H1 (cell line): ENCODE data around the gene MAP1B. TPM values are rescaled to one million over a fixed set of nuclear protein-coding genes. Genes with fewer than 3 reads are reported as not detected.

Experiments
- CTCF ChIA-PET: fragments of 300-600 bp; sonication (Branson Sonifier 250); formaldehyde crosslinking; loops from one replicate; lab custom pipeline; 2021; ENCODE audit not compliant: partially characterized antibody; lab: Charles Lee
- POLR2A ChIA-PET: fragments of 300-600 bp; sonication (Branson Sonifier 250); formaldehyde crosslinking; loops from one replicate; lab custom pipeline; 2021; ENCODE audit warnings: inconsistent platforms; ENCODE audit not compliant: partially characterized antibody; lab: Charles Lee
- DNase-seq, 2 experiments: peaks; one replicate each; pipeline versions ENCODE4 v3.0.0 to v3.0.0-alpha.2; 2010 to 2022; ENCODE audit warnings: low spot score in 2 of 2, low read depth in 1 of 2, mixed read lengths in 1 of 2
- FAIRE-seq: peaks from 2 replicates; lab custom pipeline; 2011; peaks lifted over from hg19 to GRCh38; lab: Jason Lieb, UNC
- H2AFZ ChIP-seq: 2 replicates; pipeline ENCODE4 v1.8.1; 2012; ENCODE audit warnings: low read length, inconsistent platforms
- H2AK5ac ChIP-seq: 2 replicates; pipeline ENCODE4 v1.6.1; 2013; ENCODE audit warnings: low read depth, low read length
- H2BK120ac ChIP-seq: replicated peaks from 2 replicates; pipeline ENCODE3; 2013; ENCODE audit warnings: low read depth, low read length, inconsistent platforms
- H2BK12ac ChIP-seq: 2 replicates; pipeline ENCODE4 v1.6.1; 2013; ENCODE audit warnings: low read depth, low read length
- H2BK15ac ChIP-seq: 2 replicates; pipeline ENCODE4 v1.6.1; 2013; ENCODE audit warnings: low read length
- H2BK20ac ChIP-seq: 2 replicates; pipeline ENCODE4 v1.6.1; 2013; ENCODE audit warnings: low read length
- H2BK5ac ChIP-seq: 2 replicates; pipeline ENCODE4 v1.6.1; 2013; ENCODE audit warnings: low read depth, low read length
- H3K14ac ChIP-seq: 2 replicates; pipeline ENCODE4 v1.6.1; 2013; ENCODE audit warnings: inconsistent platforms; ENCODE audit not compliant: insufficient read length
- H3K18ac ChIP-seq: 2 replicates; pipeline ENCODE4 v1.6.1; 2013; ENCODE audit warnings: low read length; ENCODE audit errors: extremely low read depth
- H3K23ac ChIP-seq: 2 replicates; pipeline ENCODE4 v1.6.1; 2013; ENCODE audit warnings: inconsistent platforms; ENCODE audit not compliant: insufficient read length
- H3K23me2 ChIP-seq: 2 replicates; pipeline ENCODE4 v1.6.1; 2013; ENCODE audit warnings: low read depth, low read length
- H3K27ac ChIP-seq: 2 replicates; pipeline ENCODE4 v1.6.1; 2011; ENCODE audit warnings: low read depth, low read length, inconsistent platforms
- H3K27me3 ChIP-seq, 4 experiments: replicated peaks in 1 of 4; 1 replicate in 1 of 4; 2 replicates in 3 of 4; pipeline versions ENCODE4 v1.6.1 to v1.8.1; 2011 to 2013; ENCODE audit warnings: low read length in 3 of 4, mild to moderate bottlenecking in 3 of 4, inconsistent platforms in 2 of 4, mixed read lengths in 2 of 4, moderate library complexity in 1 of 4; ENCODE audit not compliant: control insufficient read depth in 3 of 4, insufficient read depth in 3 of 4; ENCODE audit errors: extremely low read depth in 1 of 4
- H3K36me3 ChIP-seq, 4 experiments: 2 replicates each; pipeline versions ENCODE4 v1.6.1 to v1.8.1; 2011 to 2013; ENCODE audit warnings: mild to moderate bottlenecking in 4 of 4, low read length in 3 of 4, moderate library complexity in 2 of 4, control low read depth in 1 of 4, inconsistent platforms in 1 of 4; ENCODE audit not compliant: insufficient read depth in 4 of 4, control insufficient read depth in 2 of 4
- H3K4ac ChIP-seq: replicated peaks from 2 replicates; pipeline ENCODE3; 2013; ENCODE audit warnings: low read length, low read depth, mixed read lengths, inconsistent platforms; ENCODE audit not compliant: insufficient read length
- H3K4me1 ChIP-seq, 4 experiments: replicated peaks in 1 of 4; 1 replicate in 1 of 4; 2 replicates in 3 of 4; pipeline versions ENCODE4 v1.6.1 to v1.8.1; 2011 to 2013; ENCODE audit warnings: low read length in 3 of 4, inconsistent platforms in 2 of 4, mixed read lengths in 1 of 4; ENCODE audit not compliant: insufficient read depth in 4 of 4, control insufficient read depth in 3 of 4
- H3K4me2 ChIP-seq, 2 experiments: 2 replicates each; pipeline versions ENCODE4 v1.6.1 to v1.8.1; 2011 to 2013; ENCODE audit warnings: low read depth in 2 of 2, low read length in 2 of 2, control low read depth in 1 of 2, inconsistent platforms in 1 of 2, mild to moderate bottlenecking in 1 of 2; ENCODE audit not compliant: insufficient read depth in 1 of 2
- H3K4me3 ChIP-seq, 4 experiments: fragments of 200-600, 300-600 bp in 1 of 4; sonication (generic), shearing (Covaris generic), sonication (Bioruptor Twin) in 1 of 4; 2 replicates each; pipeline versions ENCODE4 v1.5.1 to v1.8.1; 2011 to 2016; ENCODE audit warnings: low read length in 4 of 4, low read depth in 3 of 4, control low read depth in 2 of 4, inconsistent platforms in 2 of 4, mild to moderate bottlenecking in 2 of 4, mixed read lengths in 1 of 4, moderate library complexity in 1 of 4; ENCODE audit not compliant: insufficient read depth in 2 of 4; ENCODE audit errors: extremely low read depth in 1 of 4
- H3K56ac ChIP-seq: replicated peaks from 2 replicates; pipeline ENCODE3; 2013; ENCODE audit warnings: low read depth, mild to moderate bottlenecking, mixed read lengths, low read length, inconsistent platforms; ENCODE audit not compliant: insufficient read length
- H3K79me1 ChIP-seq: 2 replicates; pipeline ENCODE4 v1.6.1; 2013; ENCODE audit warnings: low read depth, low read length, control low read depth
- H3K79me2 ChIP-seq, 2 experiments: 2 replicates each; pipeline versions ENCODE4 v1.6.1 to v1.8.1; 2012 to 2013; ENCODE audit warnings: low read length in 2 of 2, mild to moderate bottlenecking in 2 of 2, inconsistent platforms in 1 of 2; ENCODE audit not compliant: insufficient read depth in 2 of 2, control insufficient read depth in 1 of 2
- H3K9ac ChIP-seq, 4 experiments: replicated peaks in 1 of 4; 1 replicate in 1 of 4; 2 replicates in 3 of 4; pipeline versions ENCODE4 v1.6.1 to v1.8.1; 2011 to 2013; ENCODE audit warnings: low read depth in 3 of 4, low read length in 3 of 4, control low read depth in 2 of 4, mild to moderate bottlenecking in 2 of 4, moderate library complexity in 2 of 4, inconsistent platforms in 1 of 4; ENCODE audit errors: extremely low read depth in 1 of 4
- H3K9me3 ChIP-seq, 2 experiments: 2 replicates each; pipeline versions ENCODE4 v1.6.1 to v1.8.1; 2012 to 2013; ENCODE audit warnings: mild to moderate bottlenecking in 2 of 2, moderate library complexity in 2 of 2, control low read depth in 1 of 2, inconsistent platforms in 1 of 2, low read depth in 1 of 2, low read length in 1 of 2, mixed read lengths in 1 of 2; ENCODE audit not compliant: insufficient read depth in 2 of 2
- H4K20me1 ChIP-seq, 2 experiments: replicated peaks in 1 of 2; 2 replicates each; pipeline versions ENCODE3 to v1.8.1; 2011 to 2013; ENCODE audit warnings: inconsistent platforms in 2 of 2, low read length in 2 of 2, mild to moderate bottlenecking in 1 of 2; ENCODE audit not compliant: insufficient read depth in 2 of 2, control insufficient read depth in 1 of 2
- H4K5ac ChIP-seq: 2 replicates; pipeline ENCODE4 v1.6.1; 2013; ENCODE audit warnings: low read length, low read depth, mixed read lengths, inconsistent platforms; ENCODE audit not compliant: insufficient read length
- H4K8ac ChIP-seq: 2 replicates; pipeline ENCODE4 v1.8.0; 2013; ENCODE audit warnings: mild to moderate bottlenecking, moderate library complexity, low read length, inconsistent platforms; ENCODE audit not compliant: insufficient read depth; ENCODE audit errors: extremely low read depth
- H4K91ac ChIP-seq: replicated peaks from 2 replicates; pipeline ENCODE3; 2013; ENCODE audit warnings: low read length, mixed read lengths, inconsistent platforms; ENCODE audit not compliant: insufficient read length
- CBX5 ChIP-seq: fragments of 300-800, 300-1000 bp; sonication (generic); IDR thresholded peaks from 2 replicates; pipeline ENCODE4 v1.7.1; 2016; ENCODE audit warnings: antibody characterized with exemption, low read length, low read depth
- CREB1 ChIP-seq: IDR thresholded peaks from 2 replicates; pipeline ENCODE4 v1.6.1; 2012; ENCODE audit warnings: inconsistent platforms
- EGR1 ChIP-seq: IDR thresholded peaks from 2 replicates; pipeline ENCODE4 v1.6.1; 2011; ENCODE audit warnings: low read depth, low read length, borderline replicate concordance
- EP300 ChIP-seq, 2 experiments: IDR thresholded peaks; 1 replicate in 1 of 2; 2 replicates in 1 of 2; pipeline ENCODE4 v1.6.1; 2011 to 2012; ENCODE audit warnings: low read depth in 2 of 2, low read length in 2 of 2, mild to moderate bottlenecking in 2 of 2, borderline replicate concordance in 1 of 2, inconsistent platforms in 1 of 2, moderate library complexity in 1 of 2
- GABPA ChIP-seq: IDR thresholded peaks from 2 replicates; pipeline ENCODE4 v1.6.1; 2011; ENCODE audit warnings: mild to moderate bottlenecking, low read length, moderate library complexity, borderline replicate concordance; ENCODE audit not compliant: insufficient read depth
- JUN ChIP-seq: IDR thresholded peaks from 2 replicates; pipeline ENCODE4 v1.6.1; 2011; ENCODE audit warnings: low read depth, mild to moderate bottlenecking, improper control_type of control experiment, low read length
- KDM5A ChIP-seq: fragments of 200-600 bp; IDR thresholded peaks from 2 replicates; pipeline ENCODE4 v1.7.1; 2012; ENCODE audit warnings: mild to moderate bottlenecking, low read length, inconsistent platforms, mixed read lengths
- PHF8 ChIP-seq: fragments of 200-600 bp; sonication (generic); conservative IDR thresholded peaks from 2 replicates; pipeline ENCODE4 v1.7.1; 2012; ENCODE audit warnings: low read depth, mild to moderate bottlenecking, inconsistent platforms, low read length, moderate library complexity
- POLR2A ChIP-seq, 2 experiments: IDR thresholded peaks; 1 replicate in 1 of 2; 2 replicates in 1 of 2; pipeline ENCODE4 v1.6.1; 2011; ENCODE audit warnings: low read depth in 2 of 2, low read length in 2 of 2, mild to moderate bottlenecking in 2 of 2; ENCODE audit errors: control extremely low read depth in 1 of 2
- SIRT6 ChIP-seq: IDR thresholded peaks from one replicate; pipeline ENCODE4 v1.7.1; 2012; ENCODE audit warnings: low read length, inconsistent platforms
- TAF7 ChIP-seq: optimal IDR thresholded peaks from 2 replicates; pipeline ENCODE3; 2011; ENCODE audit warnings: low read depth, mild to moderate bottlenecking, inconsistent platforms, low read length, moderate library complexity, borderline replicate concordance
- TBP ChIP-seq: IDR thresholded peaks from 2 replicates; pipeline ENCODE4 v1.6.1; 2011; ENCODE audit warnings: low read depth, low read length, improper control_type of control experiment
- TEAD4 ChIP-seq: IDR thresholded peaks from 2 replicates; pipeline ENCODE4 v1.6.1; 2012; ENCODE audit warnings: low read depth, low read length, inconsistent platforms, mixed read lengths
- YY1 ChIP-seq: IDR thresholded peaks from 2 replicates; pipeline ENCODE4 v1.6.1; 2011; ENCODE audit warnings: low read depth, mild to moderate bottlenecking, low read length
- ZNF274 ChIP-seq: IDR thresholded peaks from 2 replicates; pipeline ENCODE4 v1.7.0; 2012; ENCODE audit warnings: low read length, borderline replicate concordance; ENCODE audit errors: extremely low read depth
- WGBS, 2 experiments: shearing (Covaris generic) in 1 of 2; methylation state at CpG; one replicate each; pipeline versions ENCODE4 v1.1.6 to v1.1.7; 2013 to 2015; ENCODE audit warnings: low lambda C conversion rate in 2 of 2, mixed read lengths in 2 of 2, inconsistent platforms in 1 of 2, low coverage in 1 of 2, missing lambda C conversion rate in 1 of 2; ENCODE audit not compliant: insufficient replicate concordance in 2 of 2, insufficient coverage in 1 of 2, insufficient read length in 1 of 2; ENCODE audit errors: extremely low coverage in 1 of 2, missing lambda C conversion rate in 1 of 2; 5-methylcytosine and 5-hydroxymethylcytosine counted together
- polyA plus RNA-seq, 7 experiments: library from polyadenylated mRNA; depleted of rRNA in 3 of 7; stranded (reverse) in 5 of 7; unstranded in 2 of 7; fragments of >200 nt in 5 of 7; fragments of 200-250 nt in 2 of 7; gene quantifications; 1 replicate in 5 of 7; 2 replicates in 1 of 7; 4 replicates in 1 of 7; pipeline versions ENCODE4 v1.2.1 to v1.2.3, GENCODE V29; 2011 to 2013; ENCODE audit warnings: missing spikeins in 2 of 7, mixed read lengths in 2 of 7
- total RNA-seq: library from RNA; stranded (reverse); fragmentation: NEBNext Ultra II Directional; extraction: Animal tissue kit (Norgen Biotek cat#: 25700); gene quantifications from 2 replicates; pipeline ENCODE4 v1.2.1, GENCODE V29; 2021
- TF ChIP-seq, protein P1 (sequence below): IDR thresholded peaks from 2 replicates; pipeline ENCODE4 v1.6.1; 2012; ENCODE audit warnings: inconsistent platforms

Gene MAP1B
- total and polyA plus RNA-seq, 2 of the 8 experiments (the other 6 are each of a cell fraction or from before 2014, with no cell fraction given) = 24.5 to 120 TPM

DNA sequence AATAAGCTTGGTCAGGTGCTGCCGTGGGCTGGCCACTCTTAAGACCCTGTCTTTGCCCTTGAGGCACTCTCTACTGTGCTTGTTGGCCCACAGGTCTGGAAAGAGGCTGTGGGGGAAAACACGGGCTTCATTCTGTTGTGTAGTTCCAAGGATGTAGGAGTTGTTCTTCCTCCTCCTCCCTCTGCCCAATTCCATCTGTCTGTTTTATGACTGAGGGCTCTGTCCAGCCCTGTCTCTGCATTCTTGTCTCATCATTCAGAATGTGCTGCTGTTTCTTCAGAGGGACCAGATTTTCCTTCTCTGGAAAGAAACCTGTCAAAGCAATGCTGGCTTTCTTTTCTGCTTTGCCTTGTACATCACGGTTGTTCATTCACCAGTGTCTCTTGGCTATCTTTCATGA, 84.1 kb downstream of the MAP1B start:
- no peaks in the 10 kb centered on the region for H3K23me2 ChIP-seq
- no peak overlapping the region for H3K18ac ChIP-seq
- H2BK120ac ChIP-seq = no peak overlapping the region
- H3K23ac ChIP-seq = no peak overlapping the region
- no peak overlapping the region for H3K14ac ChIP-seq
- CTCF ChIA-PET = interaction anchor here (0.9 to 1.5 kb wide), 2 partner anchors 16 to 26 kb away, joined by 3 to 4 read pairs; no protein-coding TSS in a partner anchor
- no peak overlapping the region for H2BK15ac ChIP-seq
- no peak overlapping the region for H4K8ac ChIP-seq
- H3K56ac ChIP-seq = no peak overlapping the region
- no peak overlapping the region for H4K91ac ChIP-seq
- H3K4me2 ChIP-seq = no peak overlapping the region
- H3K27ac ChIP-seq = no peak overlapping the region
- no peaks in the 10 kb centered on the region for H3K9me3 ChIP-seq
- no peaks in the 10 kb centered on the region for H4K20me1 ChIP-seq
- no peak overlapping the region for H2AFZ ChIP-seq
- H3K9ac ChIP-seq = no peak overlapping the region; a peak in 1 of 7 replicates
- H3K36me3 ChIP-seq = peaks cover 2 to 50% (median 22%) of the 10 kb centered on the region in 4 experiments; a peak in 7 of 8 replicates
- no peak overlapping the region for H3K4ac ChIP-seq
- H3K4me3 ChIP-seq = no peak overlapping the region
- H2BK20ac ChIP-seq = no peak overlapping the region
- FAIRE-seq = no peak
- H3K27me3 ChIP-seq = no peaks in the 10 kb centered on the region
- H3K79me2 ChIP-seq = no peaks in the 10 kb centered on the region
- 95% methylated on average over 3 of the region's 3 CpGs; no CpG with 5 or more reads in 1 of the 2 experiments for WGBS, 2 experiments
- no peak overlapping the region for H4K5ac ChIP-seq
- H2BK12ac ChIP-seq = no peak overlapping the region
- H3K79me1 ChIP-seq = no peaks in the 10 kb centered on the region
- no peak overlapping the region for H2BK5ac ChIP-seq
- no peak for DNase-seq
- no peak overlapping the region for H2AK5ac ChIP-seq
- no peaks in the 10 kb centered on the region for H3K4me1 ChIP-seq
- POLR2A ChIA-PET = no interaction called here
- TF ChIP-seq SIRT6 = no peak
- TF ChIP-seq TAF7 = no peak
- TF ChIP-seq GABPA = no peak
- TF ChIP-seq, protein P1, sequence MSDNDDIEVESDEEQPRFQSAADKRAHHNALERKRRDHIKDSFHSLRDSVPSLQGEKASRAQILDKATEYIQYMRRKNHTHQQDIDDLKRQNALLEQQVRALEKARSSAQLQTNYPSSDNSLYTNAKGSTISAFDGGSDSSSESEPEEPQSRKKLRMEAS = no peak
- no peak for TF ChIP-seq EGR1
- no peak for TF ChIP-seq CREB1
- no peak for TF ChIP-seq PHF8
- no peak for TF ChIP-seq TBP
- no peak for TF ChIP-seq JUN
- TF ChIP-seq EP300 (IDR thresholded peaks at IDR 0.05; ENCODE audit: borderline replicate concordance in 1 of 2, low read depth in 2 of 2, low read length in 2 of 2) = no peak
- TF ChIP-seq CBX5 = no peak
- no peak for TF ChIP-seq TEAD4
- TF ChIP-seq YY1 = no peak
- TF ChIP-seq POLR2A (IDR thresholded peaks at IDR 0.05; ENCODE audit: control extremely low read depth in 1 of 2, low read depth in 2 of 2, low read length in 2 of 2) = no peak
- TF ChIP-seq ZNF274 = no peak
- TF ChIP-seq KDM5A = no peak
